ENCODE measurements around the gene ANKRD44.
"Not testable (repeated sequence)": the region's sequence is repeated elsewhere in the genome, so short reads cannot be mapped to it uniquely, and the experiment has no call there.

Gene ANKRD44

DNA sequence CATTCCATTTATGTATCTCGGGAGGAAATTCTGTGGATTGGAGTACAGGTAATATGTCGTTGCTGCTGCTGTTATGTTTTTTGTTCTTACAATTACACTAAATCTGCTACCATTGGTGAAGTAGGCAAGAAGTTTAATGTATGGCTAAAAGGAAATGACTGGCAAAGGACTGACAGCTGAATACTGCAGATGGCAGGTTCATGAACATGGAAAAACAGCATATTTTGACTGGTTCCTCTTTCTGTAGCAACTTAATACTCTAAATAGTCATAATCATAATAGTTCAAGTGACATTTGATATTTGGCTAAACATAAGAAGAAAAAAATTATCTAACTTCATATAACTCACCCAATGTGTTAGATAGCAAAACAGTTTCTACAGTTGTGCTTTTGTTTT, 299.6 kb downstream of the ANKRD44 start:
- peak; percentile 45 to 52 for DNase-seq

DNA sequence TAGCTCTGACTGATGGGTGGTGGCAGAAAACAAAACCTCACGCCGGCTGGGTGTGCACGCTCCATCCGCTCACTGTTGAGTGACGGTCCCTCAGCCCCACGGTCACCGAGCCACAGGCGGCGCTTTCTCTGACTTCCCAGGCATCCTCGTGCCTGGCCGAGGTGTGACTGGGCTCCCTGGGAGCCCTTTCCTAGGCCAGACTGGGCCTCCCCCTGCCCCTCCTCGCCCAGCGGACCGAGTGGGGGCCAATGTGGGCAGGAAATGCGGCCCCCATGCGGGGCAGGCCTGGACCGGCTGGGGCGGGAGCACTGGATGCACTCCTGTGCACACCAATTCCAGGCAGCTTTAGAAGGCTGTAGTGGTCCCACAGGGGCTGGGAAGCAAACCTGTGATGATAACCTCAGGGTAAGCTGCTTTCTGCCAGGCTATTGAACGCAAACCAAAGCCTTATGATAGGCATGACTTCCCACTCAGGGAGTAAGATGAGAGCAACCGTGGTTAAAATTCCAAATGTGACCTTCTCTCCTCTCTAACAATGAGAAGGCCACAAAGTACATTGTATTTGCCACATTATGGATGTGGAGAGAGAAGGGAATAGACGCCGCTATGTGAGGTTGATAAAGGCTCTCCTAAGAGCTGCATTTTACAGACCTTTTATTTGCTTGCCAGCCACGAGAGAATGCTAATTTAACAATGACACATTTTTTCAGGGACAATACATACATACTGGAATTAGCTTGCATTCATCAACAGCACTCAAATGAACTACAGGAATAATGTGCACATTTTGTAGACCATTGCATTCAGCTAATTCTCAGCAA, 300.2 kb downstream of the ANKRD44 start:
- no peak for DNase-seq

GRCh38 chr2:197008741-197009341, 301.7 kb downstream of the ANKRD44 start:
- DNase-seq = not testable (repeated sequence)

DNA sequence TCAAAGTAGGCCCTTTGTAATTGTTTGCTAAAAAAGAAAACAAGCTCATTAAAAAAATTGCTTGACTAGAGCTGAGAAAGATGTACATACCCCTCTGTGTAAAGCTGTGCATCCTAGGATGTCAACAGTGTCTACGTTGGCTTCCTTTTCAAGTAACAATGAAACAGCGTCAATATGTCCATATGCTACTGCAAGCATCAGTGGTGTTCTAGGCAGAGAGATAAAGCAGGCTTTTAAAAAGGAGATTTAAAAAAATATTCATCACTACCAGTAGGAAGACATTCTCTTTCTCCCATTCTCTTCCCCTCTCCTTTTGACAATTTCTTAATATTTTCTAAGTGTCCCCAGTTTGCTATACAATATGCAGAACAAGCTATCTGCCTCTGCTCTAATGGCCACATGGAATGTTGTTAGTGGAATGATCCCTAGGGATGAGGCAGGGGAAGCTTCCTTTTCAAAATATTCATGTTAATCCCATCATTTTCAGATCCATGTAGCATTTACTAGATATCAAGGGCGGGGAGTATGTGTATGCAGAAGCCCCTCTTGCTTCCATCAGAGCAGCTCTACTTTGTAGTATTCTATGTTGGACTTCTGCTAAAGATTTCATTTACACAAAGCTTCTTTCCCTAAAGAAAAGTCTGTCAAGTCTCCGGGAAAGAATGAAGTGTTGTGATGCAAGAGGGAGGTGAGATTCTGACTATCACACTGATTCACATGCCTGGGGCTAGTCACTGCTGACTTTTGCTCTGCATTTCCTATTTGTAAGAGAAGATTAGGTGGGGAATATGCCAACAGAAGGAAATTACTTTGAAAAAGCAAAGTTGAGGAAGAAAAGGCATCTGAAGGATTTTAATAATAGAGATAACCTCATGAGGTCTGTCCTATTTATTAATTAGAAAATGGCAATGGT, 302.6 kb downstream of the ANKRD44 start:
- no peak for DNase-seq

DNA sequence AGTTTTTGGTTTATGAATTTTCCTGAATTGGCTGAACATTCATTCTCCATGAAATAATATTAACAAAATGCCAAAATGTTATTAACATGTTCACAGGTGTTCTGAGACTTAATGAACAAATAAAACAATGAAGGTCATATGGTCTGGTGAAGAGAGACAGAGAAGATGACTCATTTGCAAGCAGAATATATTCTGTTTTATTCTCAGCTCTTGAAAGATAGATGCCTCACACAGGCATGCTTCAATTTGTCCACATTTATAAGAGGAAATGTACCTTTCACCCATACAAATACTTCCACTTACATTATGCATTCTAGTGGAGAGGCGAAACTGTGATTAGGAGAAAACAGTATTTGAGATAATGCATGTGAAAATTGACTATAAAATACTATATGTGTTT, 308.7 kb downstream of the ANKRD44 start:
- no peak for DNase-seq

DNA sequence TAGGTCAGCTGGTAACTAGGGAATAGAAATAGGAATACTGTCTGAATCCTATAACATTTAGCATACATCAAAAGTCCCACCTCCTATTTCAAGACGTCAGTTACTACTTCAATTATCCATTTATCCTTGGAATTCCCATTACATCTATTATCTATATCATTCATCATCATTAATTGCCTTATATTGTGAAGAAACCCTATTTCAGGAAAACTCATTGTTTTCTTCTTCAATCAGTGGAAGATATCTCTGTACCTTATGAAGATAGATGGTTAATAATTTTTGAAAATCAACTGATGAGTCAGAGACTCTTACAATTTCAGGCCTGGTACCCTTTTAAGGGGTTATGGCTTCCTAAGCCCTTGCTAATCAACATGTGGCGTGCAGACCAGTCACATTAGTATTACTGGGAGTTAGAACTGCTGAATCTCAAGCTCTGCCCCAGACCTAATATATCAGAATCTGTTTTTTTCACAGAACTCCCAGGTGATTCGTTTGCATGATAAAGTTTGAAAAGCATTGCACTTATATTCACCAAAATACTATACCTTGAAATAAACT, 314.7 kb downstream of the ANKRD44 start:
- DNase-seq = no peak

- DNase-seq = no peak
Measured at GRCh38 chr2:196994764-196995163, 315.8 kb downstream of the ANKRD44 start.

DNA sequence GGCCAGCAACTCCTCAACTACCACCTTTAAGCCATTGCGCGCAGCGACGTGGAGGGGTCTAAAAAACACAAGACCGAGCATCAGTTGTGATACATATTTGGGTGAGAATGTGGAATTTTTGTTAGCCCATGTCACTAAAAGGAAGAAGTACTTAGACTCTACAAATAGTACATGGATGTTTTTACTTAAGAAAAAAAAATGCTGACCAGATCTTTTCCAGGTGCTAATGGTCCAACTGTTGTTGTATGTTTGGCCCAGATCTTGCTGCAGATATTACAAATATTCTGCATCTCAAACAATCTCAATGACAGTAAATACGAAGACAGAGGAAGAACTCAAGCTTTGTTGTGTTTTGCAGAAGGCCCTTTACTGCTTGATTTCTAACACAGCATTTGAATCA, 317.0 kb downstream of the ANKRD44 start:
- no peak for DNase-seq

- DNase-seq = no peak
Measured at GRCh38 chr2:196992466-196992865, 318.1 kb downstream of the ANKRD44 start.

DNA sequence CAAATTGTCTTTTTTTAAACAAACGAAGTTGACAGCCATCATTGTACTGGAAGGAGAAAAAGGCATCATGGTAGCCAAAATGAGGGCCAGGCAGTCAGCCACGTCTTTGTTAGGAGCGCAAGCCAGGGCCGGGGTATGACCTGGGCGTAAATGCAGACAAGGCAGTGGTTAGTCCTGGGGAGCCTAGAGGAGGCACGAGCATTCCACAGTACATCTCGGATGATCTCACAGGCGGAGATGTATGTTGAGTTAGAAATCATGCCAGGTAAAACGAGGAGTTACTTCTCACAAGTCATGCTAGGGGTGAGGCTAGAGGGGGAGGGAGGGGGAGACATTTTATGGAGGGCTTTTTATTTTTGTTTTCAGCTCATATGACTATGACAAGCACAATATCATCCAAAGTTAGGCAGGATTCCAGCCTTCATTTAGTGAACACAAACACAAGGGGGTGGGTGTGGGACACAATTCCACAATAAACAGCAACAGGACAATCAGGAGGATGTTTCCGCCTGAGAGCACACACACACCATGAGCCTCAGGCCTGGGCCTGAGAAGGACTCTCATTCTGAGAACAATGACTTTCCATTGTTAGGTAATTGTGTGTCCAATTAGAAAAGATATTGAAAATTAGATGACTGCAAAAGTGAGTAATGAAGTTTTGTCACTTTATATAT, 319.7 kb downstream of the ANKRD44 start:
- DNase-seq = no peak

- DNase-seq = no peak
Measured at GRCh38 chr2:196990092-196990491, 320.5 kb downstream of the ANKRD44 start.

DNA sequence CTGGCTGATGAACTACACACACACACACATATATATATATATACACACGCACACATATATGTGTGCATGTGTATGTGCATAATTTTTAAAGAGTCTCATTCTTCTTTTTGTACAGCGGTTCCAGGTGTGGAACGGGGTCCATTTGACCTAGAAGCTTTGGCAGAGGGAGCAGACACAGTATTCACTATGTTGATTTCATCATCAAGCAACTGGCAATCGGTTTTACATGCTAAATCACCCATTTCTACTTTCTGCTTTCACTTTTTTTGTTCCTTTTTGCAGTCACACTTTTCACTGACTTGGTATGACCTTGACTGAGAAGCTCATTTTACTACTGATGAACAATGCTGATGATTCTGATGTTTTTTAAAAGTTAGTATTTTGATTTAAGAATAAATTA, 321.1 kb downstream of the ANKRD44 start:
- DNase-seq = no peak

GRCh38 chr2:196988639-196989038, 321.9 kb downstream of the ANKRD44 start:
- DNase-seq = peak; percentile 26 to 37

GRCh38 chr2:196987649-196988364, 322.8 kb downstream of the ANKRD44 start:
- DNase-seq = peak; percentile 89 to 94

GRCh38 chr2:196987298-196987648, 323.3 kb downstream of the ANKRD44 start:
- peak; percentile 55 to 57 for DNase-seq

DNA sequence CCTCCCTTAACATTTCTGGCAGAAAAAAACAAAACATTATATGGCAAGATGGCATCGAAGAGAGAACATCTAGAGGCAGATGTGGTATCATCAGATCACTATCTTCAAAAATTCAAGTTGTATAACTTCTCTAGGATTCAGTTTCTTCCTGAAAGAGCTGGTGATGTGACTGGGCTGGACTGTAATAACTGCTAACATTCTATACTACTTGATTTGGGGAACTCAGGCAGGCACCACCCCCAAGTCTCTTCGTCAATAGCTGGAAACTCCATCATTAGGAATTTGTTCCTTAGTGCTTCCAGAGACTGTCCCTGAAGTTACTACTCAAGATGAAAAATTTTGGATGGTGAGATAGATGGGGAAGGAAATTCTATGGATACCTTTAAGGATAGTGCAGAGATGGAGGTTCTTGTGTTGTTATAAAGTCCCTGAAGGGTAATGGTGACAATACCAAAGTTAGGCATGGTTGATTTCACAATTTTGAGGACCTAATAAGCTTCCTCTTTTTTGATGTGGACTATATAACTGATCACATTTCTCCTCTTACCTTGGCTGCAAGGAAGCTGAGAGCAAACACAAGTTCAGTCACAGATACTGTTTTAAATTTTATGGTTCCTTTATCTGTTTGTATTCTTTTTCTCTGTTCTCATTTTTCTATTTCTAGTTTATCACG, 324.9 kb downstream of the ANKRD44 start:
- peak; percentile 40 to 52 for DNase-seq

DNA sequence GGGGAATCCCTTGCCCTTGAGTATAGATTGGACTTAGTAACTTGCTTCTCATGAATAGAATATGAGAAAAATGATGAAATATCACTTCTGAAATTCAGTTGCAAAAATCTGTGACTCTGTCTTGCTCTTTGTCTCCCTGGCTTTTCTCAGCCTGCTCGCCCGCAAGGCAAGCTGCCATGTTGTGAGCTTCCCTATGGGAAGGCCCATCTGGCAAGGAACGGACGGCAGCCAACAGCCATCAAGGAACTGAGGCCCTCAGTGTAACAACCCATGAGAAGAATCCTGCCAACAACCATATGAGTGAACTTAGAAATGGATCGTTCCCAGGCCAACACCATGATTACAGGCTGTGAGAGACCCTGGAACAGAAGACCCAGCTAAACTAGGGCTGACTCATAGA, 325.7 kb downstream of the ANKRD44 start:
- no peak for DNase-seq

DNA sequence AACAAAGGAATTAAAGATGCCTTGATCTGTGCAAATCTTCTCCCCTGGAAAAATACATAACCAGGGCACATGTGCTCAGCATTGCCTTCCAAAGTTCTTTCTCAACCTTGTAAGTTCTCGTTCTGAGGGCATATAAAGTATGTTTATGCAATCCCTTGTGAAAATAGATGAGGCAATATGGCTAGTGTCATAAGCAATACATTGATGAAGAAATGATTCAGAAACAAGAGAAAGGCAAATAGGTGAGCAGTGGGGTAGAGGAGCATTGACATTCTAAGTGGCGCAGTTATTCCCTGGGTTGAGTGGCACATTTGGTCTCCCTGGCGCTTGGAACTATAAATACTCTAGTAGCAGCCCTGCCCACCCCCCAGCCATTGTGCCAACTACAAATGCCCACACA, 326.6 kb downstream of the ANKRD44 start:
- DNase-seq = no peak

DNA sequence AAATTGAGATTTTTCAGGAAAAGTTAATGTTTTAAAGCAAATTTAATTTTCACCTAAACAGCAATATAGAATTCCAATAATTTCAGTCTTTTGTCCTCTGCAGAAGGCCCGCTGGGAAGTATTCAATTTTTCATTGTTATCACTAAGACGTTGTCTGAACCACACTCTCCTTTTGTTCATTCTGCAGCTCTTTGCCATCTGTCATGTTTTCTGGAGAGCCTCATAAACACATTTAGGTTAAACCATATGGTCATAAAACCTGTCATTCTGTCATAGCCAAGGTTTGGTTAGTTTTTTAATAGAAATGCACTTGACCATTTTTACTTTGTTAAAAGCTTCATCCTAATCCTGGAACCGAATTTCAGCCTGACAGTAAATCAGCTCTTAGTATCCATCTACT, 330.1 kb downstream of the ANKRD44 start:
- no peak for DNase-seq

DNA sequence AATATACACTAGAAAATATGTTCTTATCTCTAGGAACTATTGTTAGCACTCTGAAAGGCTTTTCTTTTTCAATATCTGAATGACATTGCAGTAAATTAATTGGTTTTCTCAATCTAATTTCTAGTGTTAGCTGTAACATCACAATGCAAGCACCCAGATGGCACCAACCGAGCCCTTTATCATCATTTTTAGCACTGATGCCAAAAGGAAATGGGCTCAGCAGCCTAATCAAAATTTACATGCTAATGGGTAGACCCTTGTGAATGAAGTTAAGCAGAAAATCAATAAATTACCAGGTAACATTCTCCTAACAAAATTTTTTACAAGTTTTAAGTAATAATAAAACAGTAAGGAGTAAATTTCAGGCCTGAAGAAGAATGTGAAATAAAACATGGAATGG, 330.6 kb downstream of the ANKRD44 start:
- DNase-seq = no peak

GRCh38 chr2:196977507-196977906, 333.1 kb downstream of the ANKRD44 start:
- DNase-seq = no peak

Data from Kasumi-1 (cell line).